Measurements from ENCODE around the gene CDH4.

Gene CDH4

GRCh38 chr20:61570646-61571195 lies 318.7 kb downstream of the CDH4 start:
- DNase-seq = no peak

- no peak for DNase-seq
These were observed 319.2 kb downstream of the CDH4 start for GRCh38 chr20:61571221-61571620.

- DNase-seq = no peak
These were observed 320.1 kb downstream of the CDH4 start for GRCh38 chr20:61571916-61572711.

- DNase-seq = no peak
These were observed 320.7 kb downstream of the CDH4 start for GRCh38 chr20:61572789-61573188.

- no peak for DNase-seq
These were observed 321.6 kb downstream of the CDH4 start for GRCh38 chr20:61573415-61574305.

- no peak for DNase-seq
These were observed 323.3 kb downstream of the CDH4 start for GRCh38 chr20:61575151-61575937.

- no peak for DNase-seq
These were observed 324.3 kb downstream of the CDH4 start for GRCh38 chr20:61576372-61576771.

GRCh38 chr20:61577065-61577464 lies 325.0 kb downstream of the CDH4 start:
- DNase-seq = no peak

GRCh38 chr20:61579908-61580307 lies 327.8 kb downstream of the CDH4 start:
- no peak for DNase-seq

GRCh38 chr20:61580958-61581824 lies 329.1 kb downstream of the CDH4 start:
- DNase-seq = no peak

- no peak for DNase-seq
These were observed 329.7 kb downstream of the CDH4 start for GRCh38 chr20:61581825-61582188.

- no peak for DNase-seq
These were observed 330.3 kb downstream of the CDH4 start for GRCh38 chr20:61582196-61582923.

GRCh38 chr20:61583356-61583755 lies 331.3 kb downstream of the CDH4 start:
- DNase-seq = no peak

- no peak for DNase-seq
These were observed 332.8 kb downstream of the CDH4 start for GRCh38 chr20:61584851-61585250.

- DNase-seq = no peak
These were observed 333.7 kb downstream of the CDH4 start for GRCh38 chr20:61585764-61586163.

GRCh38 chr20:61587036-61587435 lies 335.0 kb downstream of the CDH4 start:
- DNase-seq = no peak

GRCh38 chr20:61587681-61588289 lies 335.7 kb downstream of the CDH4 start:
- DNase-seq = no peak

GRCh38 chr20:61588411-61589385 lies 336.6 kb downstream of the CDH4 start:
- no peak for DNase-seq

- no peak for DNase-seq
These were observed 338.2 kb downstream of the CDH4 start for GRCh38 chr20:61590236-61590635.

GRCh38 chr20:61593516-61593915 lies 341.5 kb downstream of the CDH4 start:
- DNase-seq = no peak
